Right ventricle myocardium inferior (tissue), 1 donor: Measurements from ENCODE around the gene WNT2. TPM values are rescaled to one million over a fixed set of nuclear protein-coding genes. Genes with fewer than 3 reads are reported as not detected.
"Not testable (repeated sequence)": the region's sequence is repeated elsewhere in the genome, so short reads cannot be mapped to it uniquely, and the experiment has no call there.

ENCODE experiments used
- ATAC-seq: fragments of 200-7000 bp; cut with Tn5 transposase; one replicate; pipeline ENCODE4 v1.9.1; 2020; ENCODE audit warnings: mild to moderate bottlenecking, moderate library complexity
- DNase-seq: peaks from one replicate; pipeline ENCODE4 v3.0.0; 2021; ENCODE audit errors: missing footprints
- intact Hi-C: fragments of 100-400 bp; cut with DNase I; formaldehyde crosslinking; loops from one replicate; pipeline ENCODE4 v1.11.0; 2022
- total RNA-seq: library from RNA; stranded (reverse); fragmentation: NEBNext Ultra II Directional; extraction: Animal tissue kit (Norgen Biotek cat#: 25700); gene quantifications from one replicate; pipeline ENCODE4 v1.2.1, GENCODE V29; 2021
- donor health status: DM: no; HTN: yes; CAD: no; lungs with severe emphysema.

WNT2 gene
- total RNA-seq, 1 donor from 2014 or later, result not detected

DNA sequence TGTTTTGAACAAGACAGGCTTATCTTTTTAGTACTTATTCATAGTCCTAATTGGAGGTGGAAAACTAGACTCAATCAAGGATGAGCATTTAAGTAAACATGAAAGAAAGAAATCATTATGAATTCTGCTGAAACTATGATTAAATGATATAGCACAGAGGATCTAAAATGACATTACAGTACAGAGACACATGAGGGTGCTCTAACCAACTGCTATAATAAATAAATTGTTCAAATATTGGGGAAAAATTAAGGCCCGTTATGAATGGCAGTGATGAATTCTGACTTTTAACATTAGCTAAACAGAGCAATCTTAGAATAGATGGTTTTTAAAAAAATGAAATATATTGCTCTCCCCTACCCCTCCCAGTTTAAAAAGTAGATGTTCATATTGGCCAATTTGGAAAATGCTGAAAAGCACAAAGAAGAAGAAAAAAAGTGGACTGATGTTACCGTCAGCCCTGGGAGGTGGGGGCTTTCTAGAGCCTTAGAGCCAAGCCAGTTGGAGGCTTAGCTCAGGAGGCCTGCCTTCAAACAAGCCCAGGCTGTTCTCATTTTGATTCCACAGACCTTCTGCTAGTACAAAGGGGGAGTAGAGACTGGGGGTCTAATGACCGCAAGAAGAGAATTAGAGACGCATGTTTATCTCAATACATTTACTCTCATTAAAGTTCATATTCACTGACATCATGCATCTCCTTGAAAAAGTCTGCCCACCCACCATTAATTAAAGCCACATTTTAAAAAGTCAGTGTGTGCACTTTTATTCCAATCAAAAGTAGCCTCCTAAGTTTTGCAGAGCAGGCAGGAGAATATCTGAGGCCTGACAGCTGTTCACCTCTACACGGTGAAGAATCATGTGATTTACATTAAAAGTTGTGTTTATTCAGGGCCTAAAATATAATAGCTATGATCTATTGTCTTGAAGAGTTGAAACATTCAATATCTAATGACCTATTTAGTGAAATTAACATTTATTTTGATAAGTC, 10.0 kb downstream of the WNT2 start:
- ATAC-seq (no peak), DNase-seq (no peak)
- intact Hi-C loops, result no loop called here

DNA sequence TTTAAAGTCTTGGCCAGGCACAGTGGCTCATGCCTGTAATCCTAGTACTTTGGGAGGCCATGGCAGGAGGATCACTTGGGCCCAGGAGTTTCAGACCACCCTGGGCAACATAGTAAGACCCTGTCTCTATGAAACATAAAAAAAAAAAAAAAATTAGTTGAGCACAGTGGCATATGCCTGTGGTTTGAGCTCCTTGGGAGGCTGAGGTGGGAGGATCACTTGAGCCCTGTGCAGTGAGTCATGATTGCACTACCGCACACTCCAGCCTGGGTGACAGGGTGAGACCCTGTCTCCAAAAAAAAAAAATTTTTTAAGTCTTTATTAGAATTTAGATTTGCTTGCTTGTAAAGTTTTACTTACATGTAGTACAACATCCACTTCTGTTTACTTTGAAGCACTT, 14.0 kb downstream of the WNT2 start:
- intact Hi-C loops, result no loop called here
- ATAC-seq, result no peak

GRCh38 chr7:117302396-117302795, 20.5 kb downstream of the WNT2 start:
- no peak for ATAC-seq

More for the DNA sequence above, 14.0 kb downstream of the WNT2 start:
- DNase-seq, result no peak

DNA sequence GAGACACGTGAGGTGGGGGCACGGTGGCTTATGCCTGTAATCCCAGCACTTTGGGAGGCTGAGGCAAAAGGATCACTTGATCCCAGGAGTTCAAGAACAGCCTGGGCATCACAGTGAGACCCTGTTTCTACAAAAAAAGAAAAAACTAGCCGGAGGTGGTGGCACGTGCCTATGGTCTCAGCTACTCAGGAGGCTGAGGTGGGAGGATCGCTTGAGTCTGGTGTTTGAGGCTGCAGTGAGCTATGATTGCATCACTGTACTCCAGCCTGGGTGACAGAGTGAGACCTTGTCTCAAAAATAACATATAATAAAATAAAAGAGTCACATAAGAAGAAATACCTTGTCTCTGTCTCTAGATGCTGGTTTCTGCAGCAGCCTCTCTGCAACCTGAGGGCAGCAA, 22.4 kb downstream of the WNT2 start:
- DNase-seq, intact Hi-C loops, ATAC-seq: not testable (repeated sequence)

More at GRCh38 chr7:117302396-117302795, 20.5 kb downstream of the WNT2 start:
- DNase-seq, result no peak
- intact Hi-C loops, result no loop called here

DNA sequence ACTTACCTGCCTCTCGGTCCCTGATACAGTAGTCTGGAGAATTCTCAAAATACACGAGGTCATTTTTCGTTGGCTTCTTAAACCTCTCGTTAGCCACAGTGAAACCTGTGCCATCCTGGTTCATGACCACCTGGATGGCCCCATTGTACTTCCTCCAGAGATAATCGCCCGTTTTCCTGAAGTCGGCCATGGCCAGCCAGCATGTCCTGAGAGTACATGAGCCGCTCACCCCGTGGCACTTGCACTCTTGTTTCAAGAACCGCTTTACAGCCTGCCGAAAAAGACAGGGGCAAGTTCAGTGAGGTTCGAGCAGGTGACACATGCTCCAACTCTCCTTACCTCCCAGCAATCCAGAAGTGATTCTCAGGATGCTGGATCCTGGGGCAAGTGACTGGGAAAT, 25.3 kb downstream of the WNT2 start:
- ATAC-seq (no peak), DNase-seq (no peak)
- intact Hi-C loops, result no loop called here

DNA sequence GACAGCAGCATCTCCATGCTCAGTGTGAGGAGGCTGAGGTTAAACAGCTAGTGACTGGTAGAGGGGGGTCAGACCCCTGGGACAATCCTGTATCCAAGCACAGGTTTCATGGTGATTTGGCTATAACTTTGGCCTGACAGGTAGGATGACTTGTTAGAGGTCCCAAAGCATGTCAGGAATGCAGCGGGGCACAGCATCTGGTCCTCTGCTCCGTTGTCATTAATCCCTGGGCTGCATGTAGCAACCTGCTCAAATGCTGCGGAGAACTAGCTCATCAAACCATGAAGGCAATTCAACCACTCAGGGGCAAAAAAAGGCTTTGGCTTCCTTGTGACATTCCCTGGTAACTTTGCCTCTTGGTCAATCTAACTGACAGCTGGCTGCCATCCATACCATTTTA, 26.8 kb downstream of the WNT2 start:
- DNase-seq, result no peak
- no peak for ATAC-seq
- intact Hi-C loops, result no loop called here

DNA sequence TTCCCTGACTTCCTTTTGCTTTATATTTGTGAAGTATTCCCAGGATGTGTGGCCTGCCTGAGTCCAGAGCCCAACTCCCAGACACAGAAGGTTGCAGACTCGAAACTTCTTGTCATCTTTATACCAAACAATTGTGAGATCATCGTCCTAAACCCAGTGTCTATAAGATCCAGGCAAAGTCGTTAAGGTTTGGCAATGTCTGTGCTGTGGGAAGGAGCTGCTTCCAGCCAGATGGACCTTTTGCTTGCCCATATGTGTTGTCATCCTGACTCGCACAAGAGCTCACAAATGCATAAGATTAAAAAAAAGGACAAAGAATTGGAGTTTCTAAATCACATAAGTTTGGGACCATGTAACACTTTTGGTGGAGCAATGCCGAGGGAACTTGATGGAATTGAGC, 37.0 kb downstream of the WNT2 start:
- intact Hi-C loops, result no loop called here
- no peak for ATAC-seq
- no peak for DNase-seq

DNA sequence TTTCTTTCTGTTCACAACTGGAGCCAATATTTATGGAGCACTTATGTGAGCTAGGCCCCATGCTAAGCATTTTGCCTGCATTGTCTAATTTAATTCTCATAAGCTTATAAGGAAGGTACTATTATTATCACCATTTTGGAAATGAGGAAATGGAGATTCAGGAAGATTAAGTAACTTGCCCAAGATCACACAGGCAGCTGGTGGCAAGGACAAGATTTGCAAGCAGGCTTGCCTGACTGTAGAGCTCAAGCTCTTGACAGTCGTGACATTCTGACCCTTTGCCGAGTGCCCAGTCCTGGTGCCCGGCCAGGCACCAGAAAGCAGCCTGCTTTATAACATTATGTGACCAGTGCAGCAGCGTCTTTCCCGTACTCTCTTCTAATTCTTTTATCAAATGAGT, 38.2 kb downstream of the WNT2 start:
- DNase-seq, result no peak
- intact Hi-C loops, result no loop called here
- ATAC-seq, result no peak

DNA sequence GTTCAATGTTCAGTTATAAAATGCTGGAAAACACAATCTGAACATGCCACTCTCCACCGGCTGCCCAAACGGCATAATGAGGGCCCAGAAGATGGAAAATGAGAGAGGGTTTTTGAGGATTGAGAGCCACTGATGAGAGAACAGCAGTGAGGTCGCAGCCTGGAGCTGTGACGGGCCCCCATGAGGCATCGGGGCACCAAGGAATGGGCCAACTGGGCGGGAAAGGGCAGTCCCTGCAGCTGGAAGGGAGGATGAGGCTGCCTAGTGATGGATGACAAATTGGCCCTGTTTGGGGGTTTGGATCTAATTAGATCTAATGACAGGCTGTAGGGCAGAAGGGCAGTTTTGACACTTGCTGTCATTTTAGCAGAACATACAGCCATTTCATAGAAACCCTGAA, 39.1 kb downstream of the WNT2 start:
- intact Hi-C loops, result no loop called here
- ATAC-seq, result no peak
- DNase-seq, result no peak

GRCh38 chr7:117283371-117283770, 39.5 kb downstream of the WNT2 start:
- no peak for DNase-seq
- no peak for ATAC-seq
- intact Hi-C loops, result no loop called here

DNA sequence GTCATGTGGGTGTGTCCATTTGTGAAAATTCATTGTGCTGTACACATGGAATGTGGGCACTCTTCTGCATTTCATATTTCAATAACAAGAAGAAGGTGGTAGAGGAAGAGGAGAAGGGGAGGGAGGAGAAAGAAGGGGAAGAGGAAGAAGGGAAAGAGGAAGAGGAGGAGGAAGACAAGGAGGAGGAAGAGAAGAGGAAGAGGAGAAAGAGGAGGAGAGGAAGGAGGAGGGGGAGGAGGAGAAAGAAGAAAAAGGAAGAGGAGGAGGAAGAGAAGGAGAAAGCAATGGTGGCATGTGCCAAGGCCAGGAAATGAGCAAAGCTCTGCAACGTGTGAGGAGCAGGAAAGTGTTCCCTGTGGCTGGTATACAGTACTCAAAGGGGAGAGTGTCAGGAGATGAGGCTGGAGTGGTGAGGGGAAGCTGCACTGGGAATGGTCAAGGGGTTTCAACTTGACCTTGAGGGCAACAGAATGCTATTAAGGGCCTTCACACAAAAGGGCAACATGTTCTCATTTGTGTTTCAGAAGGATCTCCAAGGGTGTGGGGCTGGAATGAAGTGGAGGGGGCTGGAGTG, 40.5 kb downstream of the WNT2 start:
- no peak for ATAC-seq
- no peak for DNase-seq
- intact Hi-C loops, result no loop called here

DNA sequence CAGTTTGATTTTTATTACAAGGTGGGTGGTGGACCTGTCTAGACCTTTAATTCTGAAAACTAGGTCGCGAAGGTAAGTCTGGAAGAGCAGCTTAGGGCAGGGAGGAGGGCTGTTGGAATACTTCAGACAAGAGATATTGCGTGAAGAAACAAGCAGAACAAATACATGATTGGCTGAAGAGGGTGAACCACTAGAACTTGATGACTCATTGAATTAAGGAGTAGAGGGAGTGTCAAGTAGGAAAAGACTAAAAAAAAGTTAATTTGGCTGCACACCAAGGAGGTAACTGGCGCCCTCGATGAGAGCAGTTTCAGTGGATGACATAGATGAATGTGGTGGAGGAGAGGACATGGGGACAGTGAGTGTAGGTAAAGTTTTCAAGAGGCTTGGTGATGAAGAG, 41.3 kb downstream of the WNT2 start:
- DNase-seq (no peak), ATAC-seq (no peak)
- intact Hi-C loops, result no loop called here

DNA sequence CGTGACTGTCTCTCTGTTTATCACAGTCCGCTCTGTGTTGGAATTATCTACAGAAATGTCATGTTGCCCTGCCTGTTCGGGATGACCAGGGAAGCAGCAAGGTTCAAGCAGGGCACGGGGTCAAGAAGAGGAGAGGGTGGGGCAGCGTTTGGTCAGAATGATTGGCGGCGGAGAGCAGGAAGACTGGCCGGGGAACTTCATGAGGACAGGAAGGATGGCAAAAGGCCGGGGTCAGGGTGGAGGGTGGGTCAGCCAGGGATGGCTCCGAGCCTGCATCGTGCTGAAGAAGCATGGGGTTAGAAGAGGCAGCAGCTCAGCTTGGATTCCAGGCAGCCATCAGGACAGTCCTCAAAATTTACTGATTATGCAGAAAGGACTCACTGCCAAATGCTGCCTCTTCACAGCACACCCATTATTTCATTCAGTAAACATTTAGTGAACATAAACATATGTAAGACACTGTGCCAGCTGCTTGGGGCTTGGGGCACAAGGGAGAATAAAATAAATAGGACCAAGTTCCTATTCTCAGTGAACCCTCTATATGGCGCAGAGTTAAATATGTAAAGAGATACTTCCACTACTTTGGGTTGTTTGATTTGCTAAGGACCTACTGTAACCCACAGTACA, 42.8 kb downstream of the WNT2 start:
- ATAC-seq (no peak), DNase-seq (no peak)
- intact Hi-C loops, result no loop called here

DNA sequence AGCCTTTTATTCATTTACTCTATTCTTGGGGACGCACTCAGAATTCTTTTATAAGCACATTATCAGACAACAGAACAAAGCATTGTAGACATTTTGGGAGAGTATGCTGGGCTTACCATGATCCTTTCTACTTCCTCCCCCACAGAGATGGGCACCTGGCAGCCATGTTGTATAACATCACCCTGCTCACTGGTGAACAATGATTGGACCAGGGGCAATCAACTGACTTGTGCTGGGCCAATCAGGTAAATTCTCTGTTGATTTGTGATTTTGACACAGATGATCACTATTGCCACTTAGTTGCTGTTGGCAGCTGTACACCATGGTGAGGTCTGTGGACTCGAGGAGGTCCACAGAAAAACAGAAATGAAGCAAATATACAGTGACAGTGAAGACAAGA, 43.7 kb downstream of the WNT2 start:
- ATAC-seq, result no peak
- intact Hi-C loops, result no loop called here
- no peak for DNase-seq

DNA sequence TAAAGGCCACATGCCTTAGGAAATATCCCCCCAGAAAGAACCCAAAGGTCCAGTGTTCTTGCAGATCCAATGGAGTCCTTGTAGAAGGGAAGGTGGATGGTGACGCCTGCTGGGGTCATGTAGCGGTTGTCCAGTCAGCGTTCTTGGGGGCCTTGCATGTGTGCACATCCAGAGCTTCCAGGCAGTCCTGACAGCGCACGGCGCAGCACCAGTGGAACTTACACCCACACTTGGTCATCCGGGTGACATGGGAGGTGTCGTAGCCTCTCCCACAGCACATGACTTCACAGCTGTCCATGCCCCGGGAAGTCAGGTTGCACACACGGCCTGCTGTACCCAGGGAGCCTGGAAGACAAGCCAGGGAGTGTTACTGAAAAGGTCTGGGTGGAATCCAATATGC, 44.8 kb downstream of the WNT2 start:
- intact Hi-C loops, result no loop called here
- no peak for DNase-seq
- ATAC-seq, result no peak

DNA sequence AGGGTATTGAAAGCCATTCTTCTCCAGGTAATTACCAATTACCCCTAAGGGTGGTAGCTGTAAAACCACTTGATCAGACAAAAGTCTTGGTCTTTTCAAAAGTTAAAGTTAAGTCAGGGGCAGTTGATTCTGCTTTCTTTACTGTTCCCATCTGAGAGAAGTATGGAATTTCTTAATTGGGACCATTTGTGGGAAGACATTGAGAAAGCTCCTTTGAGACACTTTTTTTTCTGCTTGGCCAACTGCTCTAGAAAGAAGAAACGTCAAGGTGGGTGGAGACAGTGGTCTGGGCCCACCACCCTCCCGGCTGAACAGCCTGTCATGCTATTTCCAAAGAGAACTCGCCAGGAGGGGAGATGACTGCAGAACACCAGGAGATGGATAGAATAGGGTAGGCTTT, 45.3 kb downstream of the WNT2 start:
- ATAC-seq, result no peak

GRCh38 chr7:117274951-117275350, 47.9 kb downstream of the WNT2 start:
- intact Hi-C loops, result no loop called here
- ATAC-seq (no peak), DNase-seq (no peak)

More for the DNA sequence above, 45.3 kb downstream of the WNT2 start:
- no peak for DNase-seq
- intact Hi-C loops, result no loop called here

GRCh38 chr7:117273814-117274225, 49.0 kb downstream of the WNT2 start:
- no peak for ATAC-seq
- no peak for DNase-seq
- intact Hi-C loops, result no loop called here

DNA sequence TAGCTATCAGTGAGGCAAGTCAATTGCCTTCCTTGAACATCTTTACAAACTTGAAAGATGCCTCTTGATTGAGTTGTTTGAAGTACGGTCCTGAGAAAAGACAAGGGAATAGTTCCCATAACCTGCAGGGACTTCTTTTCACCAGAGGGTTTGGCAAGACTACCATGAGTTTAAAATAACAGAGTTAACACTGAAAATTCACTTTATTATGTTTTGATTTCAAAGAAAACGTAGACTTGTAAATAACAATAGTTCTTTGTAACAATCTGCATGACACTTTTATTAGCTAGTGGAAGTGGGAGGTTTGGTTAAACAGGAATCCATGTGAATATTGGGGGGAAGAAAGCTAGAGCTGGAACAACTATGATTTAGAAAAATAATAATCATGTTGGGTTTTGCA, 49.5 kb downstream of the WNT2 start:
- ATAC-seq (no peak), DNase-seq (no peak)
- intact Hi-C loops, result no loop called here
